ENCODE results near the gene LRMDA.

The LRMDA gene

DNA sequence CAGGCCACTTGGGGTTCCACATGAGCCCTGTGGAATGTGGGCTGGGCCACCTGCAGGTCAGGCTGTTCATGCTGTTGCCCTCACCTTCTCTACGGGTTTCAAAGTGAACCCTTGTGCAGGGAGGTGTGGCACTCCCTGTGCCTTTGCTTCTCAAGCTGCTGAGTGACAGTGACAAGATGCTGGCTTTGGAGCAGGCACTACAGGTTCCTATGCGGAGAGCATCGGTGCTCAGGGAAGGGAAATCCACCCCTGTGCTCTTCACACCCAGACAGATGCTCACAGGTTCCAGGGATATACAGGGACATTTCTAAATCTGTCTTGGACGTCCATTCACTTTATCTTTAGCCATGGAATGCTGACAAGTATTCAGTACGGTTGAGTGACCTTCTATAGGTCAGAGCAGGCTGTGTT is 1005.0 kb downstream of the LRMDA start:
- no peak for DNase-seq

- DNase-seq: no peak
Measured at GRCh38 chr10:76436981-76437380, 1005.6 kb downstream of the LRMDA start.

- no peak for DNase-seq
Measured at GRCh38 chr10:76440426-76440825, 1009.0 kb downstream of the LRMDA start.

GRCh38 chr10:76442113-76442512 is 1010.7 kb downstream of the LRMDA start:
- no peak for DNase-seq

GRCh38 chr10:76444034-76444800 is 1012.8 kb downstream of the LRMDA start:
- no peak for DNase-seq

DNA sequence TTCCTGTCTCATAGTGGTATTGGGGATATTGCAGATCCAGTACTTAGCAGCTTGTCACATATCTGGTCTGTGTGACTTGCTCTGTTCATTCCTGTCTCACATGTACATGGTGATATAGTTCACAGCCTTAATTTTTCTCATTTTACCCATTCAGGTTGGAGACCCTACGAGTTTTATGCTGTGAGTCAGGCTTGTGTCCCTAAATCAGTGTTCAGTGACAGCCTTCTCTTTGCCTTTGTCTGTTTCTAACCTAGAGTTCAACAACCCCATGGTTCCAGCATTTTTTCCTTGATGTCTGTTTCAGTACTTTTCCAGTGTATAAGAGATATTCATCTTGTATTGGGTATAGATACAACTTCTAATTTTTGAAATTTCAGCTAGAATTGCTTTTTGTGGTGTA is 1016.2 kb downstream of the LRMDA start:
- no peak for DNase-seq

- no peak for DNase-seq
Measured at GRCh38 chr10:76451911-76452310, 1020.5 kb downstream of the LRMDA start.

DNA sequence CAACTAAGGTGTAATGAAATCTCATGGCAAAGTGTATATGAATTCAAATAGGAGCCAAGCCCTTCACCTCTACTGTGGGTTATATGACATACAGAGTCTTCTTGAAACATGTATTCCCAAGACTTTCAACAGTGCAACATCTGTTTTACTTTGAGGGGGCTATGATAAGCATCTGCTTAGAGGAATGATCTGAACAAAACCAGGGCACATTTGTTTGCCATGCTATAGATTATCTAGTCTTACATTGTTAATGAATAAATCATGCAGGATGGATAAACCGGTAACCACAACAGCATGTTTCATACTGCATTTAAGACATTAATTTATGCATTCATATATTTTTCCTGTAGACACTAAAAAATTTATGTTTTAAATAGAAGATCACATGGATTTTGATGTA is 1021.9 kb downstream of the LRMDA start:
- DNase-seq: no peak

GRCh38 chr10:76453997-76454396 is 1022.6 kb downstream of the LRMDA start:
- DNase-seq: no peak

- DNase-seq: no peak
Measured at GRCh38 chr10:76454506-76455140, 1023.2 kb downstream of the LRMDA start.

DNA sequence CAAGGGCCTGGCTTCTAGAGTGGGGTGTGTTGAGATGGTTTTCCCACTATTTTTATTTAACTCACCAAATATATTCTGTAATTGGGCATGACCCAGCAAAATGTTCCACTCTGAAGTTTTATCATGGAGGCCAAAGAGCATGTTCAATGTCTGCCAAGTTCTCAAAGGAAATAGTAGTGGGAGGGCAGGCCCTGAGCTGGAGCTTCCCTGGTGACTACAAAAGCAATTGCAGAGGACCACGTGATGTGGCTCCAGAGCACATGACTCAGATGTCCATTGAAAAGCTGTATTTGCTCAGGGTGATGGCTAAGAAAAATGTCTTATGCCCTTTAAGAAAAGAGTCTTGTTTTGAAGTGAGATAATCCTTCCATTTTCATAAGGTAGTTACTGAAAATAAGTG is 1024.8 kb downstream of the LRMDA start:
- no peak for DNase-seq

GRCh38 chr10:76459016-76459730 is 1027.7 kb downstream of the LRMDA start:
- DNase-seq: no peak

- no peak for DNase-seq
Measured at GRCh38 chr10:76461024-76461423, 1029.6 kb downstream of the LRMDA start.

- no peak for DNase-seq
Measured at GRCh38 chr10:76463111-76463510, 1031.7 kb downstream of the LRMDA start.

DNA sequence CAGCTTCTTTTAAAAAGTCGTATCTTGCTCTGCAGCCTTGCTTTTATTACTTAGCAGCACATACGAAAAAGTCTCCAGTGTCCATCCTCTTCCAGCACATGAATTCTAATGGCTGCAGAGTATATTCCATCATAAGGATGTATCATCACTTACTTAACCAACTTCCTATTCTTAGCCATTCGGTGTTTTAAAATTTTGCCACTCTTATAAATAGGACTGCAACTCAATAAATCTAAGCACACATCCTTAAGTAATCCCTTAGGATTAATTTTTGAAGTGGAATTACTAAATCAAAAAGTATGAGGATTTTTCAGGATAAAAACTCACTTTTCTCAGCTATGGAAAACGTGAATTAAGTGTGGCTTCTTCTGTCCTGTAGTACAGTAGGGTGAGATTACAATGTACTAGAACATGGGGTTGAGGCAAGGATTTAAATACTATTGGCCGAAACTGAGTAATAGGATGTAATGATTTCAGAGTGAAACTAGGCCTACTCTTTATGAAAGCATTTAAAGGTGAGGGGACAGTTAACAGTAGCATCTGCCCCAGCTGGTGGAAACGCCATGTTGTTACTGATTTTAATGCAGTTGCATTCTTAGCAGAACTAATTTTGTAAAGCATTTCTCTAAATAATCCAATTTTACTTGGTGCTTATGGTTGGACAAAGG is 1035.5 kb downstream of the LRMDA start:
- no peak for DNase-seq

- DNase-seq: no peak
Measured at GRCh38 chr10:76469675-76470074, 1038.3 kb downstream of the LRMDA start.

DNA sequence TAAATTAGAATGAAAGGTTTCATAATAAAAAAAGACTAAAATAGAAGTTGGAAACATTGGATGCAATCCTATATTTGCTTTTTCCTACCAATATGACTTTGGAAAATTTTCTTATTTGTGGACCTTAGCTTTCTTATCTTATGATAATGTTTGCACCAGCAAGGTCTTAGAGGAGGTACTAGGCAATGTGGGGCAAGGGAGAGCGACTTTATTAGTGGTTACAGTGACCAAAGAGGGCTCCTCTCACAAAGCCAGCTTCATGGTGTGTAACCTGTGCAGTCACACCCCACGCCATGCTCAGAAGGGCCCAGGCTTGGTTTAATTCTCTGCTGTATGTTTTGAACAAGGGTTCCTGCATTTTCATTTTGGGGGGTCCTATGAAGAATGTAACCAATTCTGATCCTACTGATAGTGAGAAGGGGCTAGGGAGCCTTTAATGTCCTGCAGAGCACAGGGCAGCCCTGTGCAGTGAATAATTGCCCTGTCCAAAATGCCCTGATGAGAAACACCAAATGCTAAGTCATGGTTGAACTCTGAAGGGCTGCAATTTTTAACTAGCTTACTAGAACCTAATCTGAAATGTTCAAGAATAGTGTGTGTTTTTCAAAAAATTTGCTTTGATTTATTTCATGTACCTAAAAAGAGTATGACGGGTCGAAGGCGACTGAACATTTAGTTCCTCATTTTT is 1047.8 kb downstream of the LRMDA start:
- DNase-seq: no peak

DNA sequence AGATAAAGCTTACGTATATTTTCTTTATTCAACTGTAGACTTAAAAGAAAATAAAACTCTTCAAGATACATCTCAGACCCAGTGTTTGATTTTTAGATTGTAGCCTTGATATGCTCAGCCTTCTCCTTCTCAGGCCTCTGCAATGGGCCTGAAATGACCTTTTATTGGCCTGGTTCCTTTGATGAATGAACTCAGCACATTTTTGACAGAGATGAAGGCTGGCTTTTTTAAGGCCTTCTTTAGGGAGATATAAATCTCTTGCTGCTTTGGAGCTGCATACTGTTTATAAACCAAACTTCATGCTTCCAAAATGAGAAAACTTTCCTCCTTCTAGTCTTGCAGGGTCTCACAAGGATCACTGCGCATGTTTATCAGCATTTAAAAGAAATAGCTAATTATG is 1049.8 kb downstream of the LRMDA start:
- no peak for DNase-seq

DNA sequence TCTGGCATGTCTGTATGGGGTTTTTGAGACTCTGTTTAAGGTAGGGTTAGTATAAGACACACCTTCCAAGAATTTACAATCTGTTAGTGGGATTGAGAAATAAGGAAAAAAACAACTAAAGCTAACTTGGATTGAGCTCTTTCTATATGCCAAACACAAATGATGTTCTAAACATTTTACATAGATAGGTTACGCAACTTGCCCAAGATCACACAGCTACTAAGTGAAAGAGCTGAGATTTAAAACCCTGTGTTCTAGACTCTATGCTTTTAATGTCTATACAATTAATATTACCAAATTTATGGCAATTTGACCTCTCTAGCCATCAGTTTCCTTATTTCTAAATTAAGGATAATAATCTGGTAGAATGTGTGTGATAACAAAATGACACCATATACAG is 1056.2 kb downstream of the LRMDA start:
- DNase-seq: no peak

- DNase-seq: no peak
Measured at GRCh38 chr10:76488602-76489001, 1057.2 kb downstream of the LRMDA start.

GRCh38 chr10:76491216-76491615 is 1059.8 kb downstream of the LRMDA start:
- DNase-seq: no peak

DNA sequence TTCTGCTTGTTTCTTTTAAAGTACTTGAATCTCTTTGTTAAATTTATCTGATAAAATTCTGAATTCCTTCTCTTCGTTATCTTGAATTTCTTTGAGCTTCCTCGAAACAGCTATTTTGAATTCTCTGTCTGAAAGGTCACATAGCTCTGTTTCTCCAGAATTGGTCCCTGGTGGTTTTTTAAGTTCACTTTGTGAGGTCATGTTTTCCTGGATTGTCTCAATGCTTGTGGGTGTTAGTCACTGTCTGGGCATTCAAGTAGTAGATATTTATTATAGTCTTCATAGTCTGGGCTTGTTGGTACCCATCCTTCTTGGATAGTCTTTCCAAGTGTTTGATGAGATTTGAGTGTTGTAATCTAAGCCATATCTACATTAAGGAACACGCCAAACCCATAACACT is 1060.6 kb downstream of the LRMDA start:
- no peak for DNase-seq
